Hepatocyte (in vitro differentiated cells): ENCODE data around the gene SIGLEC1. TPM values are rescaled to one million over a fixed set of nuclear protein-coding genes. Genes with fewer than 3 reads are reported as not detected.

Source experiments
- DNase-seq: peaks from one replicate; pipeline ENCODE4 v3.0.0-alpha.2; 2016; ENCODE audit warnings: low spot score
- H2AFZ ChIP-seq: fragments of 200-600 bp; sonication (generic); 2 replicates; pipeline ENCODE4 v1.6.0; 2016; ENCODE audit warnings: antibody characterized with exemption, mild to moderate bottlenecking
- H3K27ac ChIP-seq: fragments of 200-600 bp; sonication (generic); 2 replicates; pipeline ENCODE4 v1.5.1; 2016; ENCODE audit warnings: mild to moderate bottlenecking
- H3K27me3 ChIP-seq: fragments of 200-600 bp; sonication (generic); 2 replicates; pipeline ENCODE4 v1.6.1; 2016
- H3K36me3 ChIP-seq: fragments of 200-600 bp; sonication (generic); replicated peaks from 2 replicates; pipeline ENCODE4 v1.5.1; 2016; ENCODE audit warnings: low read depth; ENCODE audit not compliant: insufficient read depth
- H3K4me1 ChIP-seq: fragments of 200-600 bp; sonication (generic); 2 replicates; pipeline ENCODE4 v1.5.1; 2016; ENCODE audit warnings: mild to moderate bottlenecking, moderate library complexity; ENCODE audit not compliant: insufficient read depth
- H3K4me2 ChIP-seq: fragments of 200-600 bp; sonication (generic); 2 replicates; pipeline ENCODE4 v1.6.0; 2016
- H3K4me3 ChIP-seq: fragments of 200-600 bp; sonication (generic); 2 replicates; pipeline ENCODE4 v1.5.1; 2016; ENCODE audit warnings: mild to moderate bottlenecking
- H3K79me2 ChIP-seq: fragments of 200-600 bp; sonication (generic); 2 replicates; pipeline ENCODE4 v1.6.0; 2017; ENCODE audit warnings: mild to moderate bottlenecking
- H3K9me2 ChIP-seq: fragments of 200-600 bp; sonication (generic); replicated peaks from 2 replicates; pipeline ENCODE4 v1.6.0; 2017; ENCODE audit warnings: mild to moderate bottlenecking; ENCODE audit not compliant: insufficient read depth
- H3K9me3 ChIP-seq: fragments of 200-600 bp; sonication (generic); 2 replicates; pipeline ENCODE4 v1.5.1; 2016; ENCODE audit warnings: low read depth, mild to moderate bottlenecking
- H4K20me1 ChIP-seq: fragments of 200-600 bp; sonication (generic); 2 replicates; pipeline ENCODE4 v1.6.0; 2016; ENCODE audit warnings: mild to moderate bottlenecking; ENCODE audit not compliant: insufficient read depth, poor library complexity, severe bottlenecking
- CTCF ChIP-seq: fragments of 200-600 bp; sonication (generic); IDR thresholded peaks from 2 replicates; pipeline ENCODE4 v1.5.1; 2016; ENCODE audit warnings: antibody characterized with exemption, mild to moderate bottlenecking; ENCODE audit not compliant: poor library complexity
- EZH2 ChIP-seq: fragments of 200-600 bp; sonication (generic); IDR thresholded peaks from 2 replicates; pipeline ENCODE4 v1.6.1; 2016; ENCODE audit warnings: antibody characterized with exemption, mild to moderate bottlenecking, borderline replicate concordance
- EZH2phosphoT487 ChIP-seq: fragments of 200-600 bp; sonication (generic); IDR thresholded peaks from one replicate; pipeline ENCODE4 v1.6.1; 2018; ENCODE audit warnings: antibody characterized with exemption, mild to moderate bottlenecking, low read depth, moderate library complexity; ENCODE audit not compliant: unreplicated experiment, severe bottlenecking
- WGBS: methylation state at CpG from one replicate; pipeline ENCODE4 v1.1.6; 2016; ENCODE audit warnings: low lambda C conversion rate; ENCODE audit errors: missing lambda C conversion rate; 5-methylcytosine and 5-hydroxymethylcytosine counted together
- polyA plus RNA-seq: library from polyadenylated mRNA; unstranded; fragments of >200 nt; fragmentation: Nextera tagmentation; extraction: Ambion mirVana; gene quantifications from 2 replicates; pipeline ENCODE4 v1.2.1, GENCODE V29; 2016
- total RNA-seq: library from RNA; depleted of rRNA; stranded (reverse); fragments of >200 nt; gene quantifications from 2 replicates; pipeline ENCODE4 v1.2.3, GENCODE V29; 2014

Gene SIGLEC1
- total and polyA plus RNA-seq, 2 experiments from 2014 or later = 0.11 to 0.23 TPM

GRCh38 chr20:3744806-3745685, 32.6 kb upstream of the SIGLEC1 start:
- TF ChIP-seq EZH2phosphoT487 (no peak), EZH2 (peak; percentile 10)
- Histone ChIP-seq H4K20me1 (no peaks in the 10 kb centered on the region), H3K9me3 (no peaks in the 10 kb centered on the region), H3K79me2 (no peaks in the 10 kb centered on the region), H3K4me2 (peak overlapping the region; percentile 49), H3K27ac (no peak overlapping the region), H3K27me3 (peaks cover 54% of the 10 kb centered on the region), H3K9me2 (no peaks in the 10 kb centered on the region), H3K4me3 (no peak overlapping the region), H3K36me3 (no peaks in the 10 kb centered on the region), H2AFZ (peak overlapping the region; percentile 21), H3K4me1 (peaks cover 7% of the 10 kb centered on the region)
- DNase-seq = peak; percentile 85
- WGBS = 26% methylated on average over 27 of the region's 45 CpGs

- no peak overlapping the region for H3K4me2 ChIP-seq
- H3K36me3 ChIP-seq = no peaks in the 10 kb centered on the region
- no peak overlapping the region for H2AFZ ChIP-seq
- H3K4me3 ChIP-seq = no peak overlapping the region
- peaks cover 44% of the 10 kb centered on the region for H3K27me3 ChIP-seq
- 86% methylated on average over 1 of the region's 1 CpG for WGBS
- H3K9me3 ChIP-seq = no peaks in the 10 kb centered on the region
- DNase-seq = no peak
- no peak overlapping the region for H3K27ac ChIP-seq
- no peak for TF ChIP-seq CTCF
- no peak for TF ChIP-seq EZH2
- TF ChIP-seq EZH2phosphoT487 = no peak
- H3K79me2 ChIP-seq = no peaks in the 10 kb centered on the region
- H3K4me1 ChIP-seq = no peaks in the 10 kb centered on the region
- no peaks in the 10 kb centered on the region for H3K9me2 ChIP-seq
- H4K20me1 ChIP-seq = no peaks in the 10 kb centered on the region
Measured at GRCh38 chr20:3744037-3744436, 31.6 kb upstream of the SIGLEC1 start.

GRCh38 chr20:3743251-3743650, 30.9 kb upstream of the SIGLEC1 start:
- no peak overlapping the region for H3K4me2 ChIP-seq
- TF ChIP-seq EZH2 (no peak), CTCF (no peak), EZH2phosphoT487 (no peak)
- DNase-seq = no peak
- H3K9me3 ChIP-seq = no peaks in the 10 kb centered on the region
- H3K79me2 ChIP-seq = no peaks in the 10 kb centered on the region
- no peaks in the 10 kb centered on the region for H3K9me2 ChIP-seq
- peaks cover 36% of the 10 kb centered on the region for H3K27me3 ChIP-seq
- H4K20me1 ChIP-seq = no peaks in the 10 kb centered on the region
- 94% methylated on average over 2 of the region's 2 CpGs for WGBS
- no peak overlapping the region for H3K27ac ChIP-seq
- H3K4me3 ChIP-seq = no peak overlapping the region
- H2AFZ ChIP-seq = no peak overlapping the region
- no peaks in the 10 kb centered on the region for H3K4me1 ChIP-seq
- no peaks in the 10 kb centered on the region for H3K36me3 ChIP-seq

- H3K9me3 ChIP-seq = no peaks in the 10 kb centered on the region
- H3K27me3 ChIP-seq = peaks cover 24% of the 10 kb centered on the region
- no peak overlapping the region for H3K27ac ChIP-seq
- no peaks in the 10 kb centered on the region for H3K9me2 ChIP-seq
- no peak for DNase-seq
- no peaks in the 10 kb centered on the region for H3K36me3 ChIP-seq
- H3K79me2 ChIP-seq = no peaks in the 10 kb centered on the region
- H3K4me2 ChIP-seq = no peak overlapping the region
- H3K4me1 ChIP-seq = no peaks in the 10 kb centered on the region
- no peak overlapping the region for H3K4me3 ChIP-seq
- TF ChIP-seq EZH2 (no peak), CTCF (no peak), EZH2phosphoT487 (no peak)
- H2AFZ ChIP-seq = no peak overlapping the region
- 67% methylated on average over 7 of the region's 7 CpGs for WGBS
- H4K20me1 ChIP-seq = no peaks in the 10 kb centered on the region
Measured at GRCh38 chr20:3741836-3742458, 29.5 kb upstream of the SIGLEC1 start.
